HCT116 (cell line): ENCODE measurements around the gene RALGPS1.

ENCODE experiments used
- CEBPB ChIP-seq: IDR thresholded peaks from 2 replicates; pipeline ENCODE4 v1.6.1; 2012; ENCODE audit warnings: low read depth
- CTCF ChIP-seq, 3 experiments: fragments of 200-600 bp in 1 of 3; sonication (generic) in 1 of 3; IDR thresholded peaks in 2 of 3; conservative IDR thresholded peaks in 1 of 3; 2 replicates each; pipeline ENCODE4 v1.5.1; 2012 to 2017; ENCODE audit warnings: low read depth in 2 of 3, low read length in 2 of 3, antibody characterized with exemption in 1 of 3, borderline replicate concordance in 1 of 3, control low read depth in 1 of 3, mild to moderate bottlenecking in 1 of 3, mixed read lengths in 1 of 3, mixed run types in 1 of 3, moderate library complexity in 1 of 3; ENCODE audit not compliant: insufficient read depth in 1 of 3
- EGR1 ChIP-seq: IDR thresholded peaks from 2 replicates; pipeline ENCODE4 v1.6.1; 2012; ENCODE audit warnings: low read depth
- MAX ChIP-seq: IDR thresholded peaks from 2 replicates; pipeline ENCODE4 v1.6.1; 2012
- POLR2A ChIP-seq: IDR thresholded peaks from 2 replicates; pipeline ENCODE4 v1.7.0; 2011; ENCODE audit warnings: borderline replicate concordance; ENCODE audit not compliant: insufficient read depth, insufficient read length; ENCODE audit errors: extremely low read depth
- POLR2AphosphoS5 ChIP-seq: IDR thresholded peaks from 2 replicates; pipeline ENCODE4 v1.6.1; 2011; ENCODE audit warnings: mild to moderate bottlenecking, low read depth, low read length, moderate library complexity
- REST ChIP-seq: IDR thresholded peaks from 2 replicates; pipeline ENCODE4 v1.6.1; 2012; ENCODE audit warnings: low read depth
- SIN3A ChIP-seq: IDR thresholded peaks from 2 replicates; pipeline ENCODE4 v1.6.1; 2012; ENCODE audit warnings: low read depth
- YY1 ChIP-seq: IDR thresholded peaks from 2 replicates; pipeline ENCODE4 v1.6.1; 2011; ENCODE audit warnings: low read length, low read depth, moderate library complexity, mild to moderate bottlenecking; ENCODE audit not compliant: insufficient replicate concordance; ENCODE audit errors: extremely low read depth
- ZBTB33 ChIP-seq: IDR thresholded peaks from 2 replicates; pipeline ENCODE4 v1.6.1; 2011; ENCODE audit warnings: mild to moderate bottlenecking, low read length, moderate library complexity; ENCODE audit not compliant: insufficient replicate concordance; ENCODE audit errors: extremely low read depth
- ZFX ChIP-seq: fragments of 450-650 bp; IDR thresholded peaks from 2 replicates; pipeline ENCODE4 v1.6.1; 2017

- TF ChIP-seq YY1 (no peak), REST (no peak), ZFX (no peak), ZBTB33 (no peak), CEBPB (no peak), EGR1 (no peak), CTCF (IDR thresholded peaks at IDR 0.05 in 2 of 3, conservative IDR thresholded peaks at IDR 0.05 in 1 of 3; ENCODE audit: borderline replicate concordance in 1 of 3, insufficient read depth in 1 of 3, low read depth in 2 of 3, low read length in 2 of 3) (no peak), MAX (no peak), SIN3A (no peak), POLR2A (no peak), POLR2AphosphoS5 (no peak)
These were observed 146.8 kb downstream of the RALGPS1 start for GRCh38 chr9:127061411-127061810.
